AG04449 (cell line): Measurements from ENCODE around the gene PRKCE.

Source experiments
- CTCF ChIA-PET: fragments of 350-600 bp; formaldehyde crosslinking; extraction: SDS; loops from one replicate; lab custom pipeline; 2021; ENCODE audit warnings: antibody characterized with exemption; lab: Yijun Ruan, JAX
- POLR2A ChIA-PET: fragments of 400-600, 350-600 bp; formaldehyde crosslinking; extraction: SDS; loops from one replicate; lab custom pipeline; 2020; ENCODE audit warnings: antibody characterized with exemption, inconsistent platforms; lab: Yijun Ruan, JAX
- DNase-seq: peaks from one replicate; pipeline ENCODE4 v3.0.0-alpha.2; 2010; ENCODE audit warnings: low read depth, low spot score
- H3K4me3 ChIP-seq: 2 replicates; pipeline ENCODE4 v1.5.1; 2011; ENCODE audit warnings: low read depth, mild to moderate bottlenecking, control low read depth, low read length
- CTCF ChIP-seq: IDR thresholded peaks from one replicate; pipeline ENCODE4 v1.5.1; 2011; ENCODE audit warnings: mild to moderate bottlenecking, moderate library complexity, low read length, control low read depth, inconsistent platforms; ENCODE audit not compliant: insufficient read depth; ENCODE audit errors: missing control alignments

Gene PRKCE

GRCh38 chr2:46143429-46144132 is 492.1 kb downstream of the PRKCE start:
- no peak for DNase-seq
- ChIA-PET CTCF (interaction anchor here (0.5 to 1.2 kb wide), 5 partner anchors 7 to 151 kb away, joined by 3 to 4 read pairs (median 3); no protein-coding TSS in a partner anchor), POLR2A (interaction anchor here (0.6 kb wide), 1 partner anchor 24 kb away, joined by 5 read pairs; no protein-coding TSS in a partner anchor)
- TF ChIP-seq CTCF, result no peak
- H3K4me3 ChIP-seq, result no peak overlapping the region

- POLR2A ChIA-PET, result interaction anchor here (0.6 kb wide), 1 partner anchor 24 kb away, joined by 5 read pairs; no protein-coding TSS in a partner anchor
- TF ChIP-seq CTCF, result no peak
- CTCF ChIA-PET, result interaction anchor here (0.5 to 1.2 kb wide), 5 partner anchors 8 to 150 kb away, joined by 3 to 4 read pairs (median 3); no protein-coding TSS in a partner anchor
- DNase-seq, result no peak
- no peak overlapping the region for H3K4me3 ChIP-seq
These were observed 492.8 kb downstream of the PRKCE start for GRCh38 chr2:46144133-46144800.

GRCh38 chr2:46145017-46145416 is 493.5 kb downstream of the PRKCE start:
- no peak overlapping the region for H3K4me3 ChIP-seq
- CTCF ChIA-PET, result interaction anchor here (1.2 kb wide), 1 partner anchor 134 kb away, joined by 3 read pairs; no protein-coding TSS in a partner anchor
- TF ChIP-seq CTCF, result no peak
- POLR2A ChIA-PET, result no interaction called here
- no peak for DNase-seq

DNA sequence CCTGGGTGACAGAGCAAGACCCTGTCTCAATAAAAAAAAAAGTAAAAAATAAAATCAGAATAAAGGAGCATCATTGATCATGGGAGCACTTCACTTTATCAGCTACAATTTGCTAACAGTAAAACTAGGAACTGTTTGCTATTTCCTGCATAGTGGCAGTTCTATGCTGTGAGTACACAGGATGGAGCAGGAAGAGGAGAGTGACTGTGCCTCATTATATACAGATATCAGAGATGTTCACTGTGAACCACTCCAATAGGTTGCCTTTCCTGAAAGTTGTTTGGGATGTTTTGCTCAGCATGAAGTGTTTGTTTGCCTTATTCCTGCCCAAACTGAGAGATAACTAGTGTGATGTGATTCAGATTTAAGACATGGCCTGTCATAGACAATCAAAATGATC is 494.4 kb downstream of the PRKCE start:
- no peak overlapping the region for H3K4me3 ChIP-seq
- ChIA-PET CTCF (no interaction called here), POLR2A (no interaction called here)
- no peak for DNase-seq
- TF ChIP-seq CTCF, result no peak

DNA sequence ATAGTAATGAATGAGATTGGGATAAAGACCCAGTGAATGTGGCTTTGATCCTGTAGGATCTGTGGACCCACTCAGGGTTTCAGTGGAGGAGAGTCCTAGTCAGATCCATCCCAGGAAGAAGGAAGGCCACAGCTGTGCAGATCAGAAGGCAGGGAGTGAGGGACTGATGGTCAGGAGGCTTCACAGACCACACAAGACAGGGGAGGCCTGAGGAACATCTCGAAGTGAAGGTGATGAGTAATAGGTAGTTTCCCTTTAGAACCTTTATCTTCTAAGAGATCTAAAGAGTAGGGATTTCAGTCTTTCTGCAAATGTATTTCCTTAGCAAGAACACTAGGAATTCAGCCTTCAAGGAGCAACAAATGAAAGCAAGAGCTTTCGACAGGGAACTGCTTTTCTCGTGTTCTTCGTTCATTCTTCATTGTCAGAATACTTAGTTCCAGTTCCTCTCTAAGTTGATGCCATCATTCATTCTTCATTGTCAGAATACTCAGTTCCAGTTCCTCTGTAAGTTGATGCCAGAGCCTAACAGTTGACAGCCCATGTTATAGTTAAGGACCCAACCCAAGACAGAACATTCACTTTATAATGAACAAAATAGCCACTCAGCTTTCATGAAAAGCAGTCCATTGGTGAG is 495.5 kb downstream of the PRKCE start:
- ChIA-PET POLR2A (no interaction called here), CTCF (no interaction called here)
- TF ChIP-seq CTCF, result no peak
- DNase-seq, result no peak
- no peak overlapping the region for H3K4me3 ChIP-seq
